Hematopoietic multipotent progenitor cell (in vitro differentiated cells): ENCODE measurements around the gene IL1A. TPM values are rescaled to one million over a fixed set of nuclear protein-coding genes. Genes with fewer than 3 reads are reported as not detected.
A peak's percentile ranks its signal among the peaks of the same experiment; 100 is the strongest.

Experiments used
- DNase-seq, 3 donors: peaks; one replicate each; pipeline ENCODE4 v3.0.0-alpha.2; 2011 to 2015; ENCODE audit warnings: low read depth in 2 of 3, low spot score in 2 of 3
- total RNA-seq: library from RNA; depleted of rRNA; stranded (reverse); fragments of >200 nt; gene quantifications from one replicate; pipeline ENCODE4 v1.2.3, GENCODE V29; 2012

IL1A gene
- total RNA-seq, 1 donor, result under 0.01 TPM

- no peak for DNase-seq
Observed at GRCh38 chr2:112819081-112819480, 34.8 kb upstream of the IL1A start.

GRCh38 chr2:112818094-112818902 lies 34.0 kb upstream of the IL1A start:
- DNase-seq, result no peak

GRCh38 chr2:112817082-112817689 lies 32.9 kb upstream of the IL1A start:
- DNase-seq, result no peak

- DNase-seq, result no peak
Observed at GRCh38 chr2:112814278-112814677, 30.0 kb upstream of the IL1A start.

GRCh38 chr2:112813280-112813966 lies 29.1 kb upstream of the IL1A start:
- DNase-seq, result no peak

- no peak for DNase-seq
Observed at GRCh38 chr2:112812318-112813267, 28.3 kb upstream of the IL1A start.

- peak in 1 of 3 donors; percentile 29 for DNase-seq
Observed at GRCh38 chr2:112811841-112812306, 27.6 kb upstream of the IL1A start.

GRCh38 chr2:112811276-112811831 lies 27.1 kb upstream of the IL1A start:
- DNase-seq, result no peak

- no peak for DNase-seq
Observed at GRCh38 chr2:112809112-112809511, 24.8 kb upstream of the IL1A start.

- DNase-seq, result no peak
Observed at GRCh38 chr2:112807233-112807807, 23.0 kb upstream of the IL1A start.

GRCh38 chr2:112805542-112805941 lies 21.2 kb upstream of the IL1A start:
- DNase-seq, result no peak

- DNase-seq, result no peak
Observed at GRCh38 chr2:112803691-112804521, 19.6 kb upstream of the IL1A start.

GRCh38 chr2:112800881-112801583 lies 16.7 kb upstream of the IL1A start:
- DNase-seq, result no peak

- DNase-seq, result peak in 2 of 3 donors; percentile 74 to 82
Observed at GRCh38 chr2:112798979-112799975, 15.0 kb upstream of the IL1A start.

GRCh38 chr2:112796486-112796885 lies 12.2 kb upstream of the IL1A start:
- DNase-seq, result no peak

GRCh38 chr2:112795774-112796173 lies 11.5 kb upstream of the IL1A start:
- DNase-seq, result peak in 2 of 3 donors; percentile 56 to 69

GRCh38 chr2:112794841-112795240 lies 10.5 kb upstream of the IL1A start:
- DNase-seq, result no peak
